HepG2 (cell line): ENCODE results near the gene DPH6. TPM values are rescaled to one million over a fixed set of nuclear protein-coding genes. Genes with fewer than 3 reads are reported as not detected.

Experiments used
- ATAC-seq: fragments of 200-7000 bp; cut with Tn5 transposase; 3 replicates; pipeline ENCODE4 v1.9.1; 2020; ENCODE audit warnings: mild to moderate bottlenecking, moderate library complexity
- BruUV-seq: library from RNA; stranded (reverse); fragments of 400-500 nt; replicated peaks from 2 replicates; lab custom pipeline; 2021; lab: Mats Ljungman, UMichigan
- CTCF ChIA-PET: fragments of 300-600 bp; formaldehyde crosslinking; extraction: SDS; loops from one replicate; lab custom pipeline; 2021; ENCODE audit warnings: low total read pairs, inconsistent platforms, low intra/inter-chr PET ratio; lab: Yijun Ruan, JAX
- POLR2A ChIA-PET: fragments of 350-600 bp; sonication (Branson Sonifier 250); formaldehyde crosslinking; loops from one replicate; lab custom pipeline; 2020; ENCODE audit warnings: antibody characterized with exemption, inconsistent platforms; lab: Yijun Ruan, JAX
- DNase-seq: peaks from one replicate; pipeline ENCODE4 v3.0.0-alpha.2; 2015; ENCODE audit warnings: low spot score
- FAIRE-seq: peaks from 3 replicates; lab custom pipeline; 2011; peaks lifted over from hg19 to GRCh38; lab: Jason Lieb, UNC
- H2AFZ ChIP-seq: one replicate; pipeline ENCODE4 v1.6.1; 2011; ENCODE audit warnings: low read length, inconsistent platforms
- H3K27ac ChIP-seq: fragments of 300-600 bp; 3 replicates; pipeline ENCODE4 v1.8.0; 2011; ENCODE audit warnings: mixed run types, mild to moderate bottlenecking, mixed read lengths, low read length, inconsistent platforms; ENCODE audit not compliant: insufficient read depth; ENCODE audit errors: extremely low read length
- H3K27me3 ChIP-seq, 2 experiments: fragments of 200-600 bp in 1 of 2; 2 replicates in 1 of 2; 3 replicates in 1 of 2; pipeline versions ENCODE4 v1.6.0 to v1.8.0; 2011; ENCODE audit warnings: low read length in 2 of 2, mild to moderate bottlenecking in 2 of 2, moderate library complexity in 2 of 2, inconsistent platforms in 1 of 2; ENCODE audit not compliant: insufficient read depth in 2 of 2, control insufficient read depth in 1 of 2
- H3K36me3 ChIP-seq, 2 experiments: fragments of 200-600 bp in 1 of 2; replicated peaks in 1 of 2; 2 replicates in 1 of 2; 3 replicates in 1 of 2; pipeline versions ENCODE4 v1.5.1 to v1.8.0; 2011; ENCODE audit warnings: low read length in 2 of 2, inconsistent platforms in 1 of 2; ENCODE audit not compliant: insufficient read depth in 2 of 2, control insufficient read depth in 1 of 2
- H3K4me1 ChIP-seq: 2 replicates; pipeline ENCODE4 v1.5.1; 2012; ENCODE audit warnings: low read length, inconsistent platforms; ENCODE audit not compliant: insufficient read depth
- H3K4me2 ChIP-seq: 2 replicates; pipeline ENCODE4 v1.6.0; 2011; ENCODE audit warnings: low read depth, low read length, inconsistent platforms
- H3K4me3 ChIP-seq, 3 experiments: fragments of 200-600 bp in 1 of 3; sonication (generic), shearing (Covaris generic) in 1 of 3; replicated peaks in 1 of 3; 2 replicates each; pipeline ENCODE4 v1.5.1; 2011 to 2016; ENCODE audit warnings: low read length in 3 of 3, inconsistent platforms in 2 of 3, low read depth in 2 of 3, mild to moderate bottlenecking in 2 of 3, control low read depth in 1 of 3, mixed read lengths in 1 of 3; ENCODE audit not compliant: insufficient read depth in 1 of 3
- H3K79me2 ChIP-seq: one replicate; pipeline ENCODE4 v1.6.1; 2011; ENCODE audit warnings: low read length, inconsistent platforms; ENCODE audit not compliant: insufficient read depth
- H3K9ac ChIP-seq: 2 replicates; pipeline ENCODE4 v1.6.0; 2011; ENCODE audit warnings: mild to moderate bottlenecking, low read depth, low read length, inconsistent platforms; ENCODE audit not compliant: insufficient read depth
- H3K9me3 ChIP-seq: 2 replicates; pipeline ENCODE4 v1.5.1; 2012; ENCODE audit warnings: mild to moderate bottlenecking, low read length
- H4K20me1 ChIP-seq: 2 replicates; pipeline ENCODE4 v1.6.0; 2011; ENCODE audit warnings: inconsistent platforms, mild to moderate bottlenecking, low read length, moderate library complexity; ENCODE audit not compliant: insufficient read depth
- ATF4 ChIP-seq, 2 experiments: fragments of 450-650 bp in 1 of 2; sonication (generic) in 1 of 2; formaldehyde crosslinking; IDR thresholded peaks; 2 replicates each; pipeline versions ENCODE4 v1.5.0 to v1.8.0; 2020 to 2022; ENCODE audit warnings: mild to moderate bottlenecking in 1 of 2, missing genetic modification reagents in 1 of 2
- CTCF ChIP-seq: sonication (generic); formaldehyde crosslinking; IDR thresholded peaks from 2 replicates; pipeline ENCODE4 v1.5.0; 2020; ENCODE audit warnings: mild to moderate bottlenecking, missing genetic modification reagents, moderate library complexity
- GATA4 ChIP-seq: sonication (generic); IDR thresholded peaks from 2 replicates; pipeline ENCODE4 v1.6.1; 2016; ENCODE audit warnings: antibody characterized with exemption, low read depth, borderline replicate concordance
- RAD21 ChIP-seq: fragments of 450-650 bp; formaldehyde crosslinking; IDR thresholded peaks from 2 replicates; pipeline ENCODE4 v1.5.0; 2020; ENCODE audit warnings: mild to moderate bottlenecking
- SAFB2 ChIP-seq: sonication (generic); formaldehyde crosslinking; IDR thresholded peaks from 2 replicates; pipeline ENCODE4 v1.5.1; 2020; ENCODE audit warnings: missing genetic modification reagents, low read depth, mild to moderate bottlenecking, borderline replicate concordance
- SMC3 ChIP-seq: IDR thresholded peaks from 2 replicates; pipeline ENCODE4 v1.6.1; 2011; ENCODE audit warnings: low read length, improper control_type of control experiment
- STAG1 ChIP-seq: sonication (generic); formaldehyde crosslinking; IDR thresholded peaks from 2 replicates; pipeline ENCODE4 v1.4.0; 2020; ENCODE audit warnings: missing genetic modification reagents
- in situ Hi-C: cut with HindIII; loops from 2 replicates; pipeline ENCODE4 v1.10.0; 2017; ENCODE audit warnings: low pct_unique_long_range_greater_than_20kb; ENCODE audit not compliant: extremely low pct_ligation_motif_present
- intact Hi-C: fragments of 100-400 bp; cut with micrococcal nuclease; formaldehyde crosslinking; loops from one replicate; pipeline ENCODE4 v1.10.0; 2022; ENCODE audit not compliant: unreplicated experiment
- polyA plus RNA-seq, 8 experiments: library from polyadenylated mRNA; depleted of rRNA in 3 of 8; stranded (reverse) in 7 of 8; unstranded in 1 of 8; fragments of >200 nt; fragmentation: Illumina TruSeq in 4 of 8; extraction: Trizol in 4 of 8; gene quantifications; 2 replicates each; pipeline versions ENCODE4 v1.2.1 to v1.2.3, GENCODE V29; 2011 to 2016; ENCODE audit warnings: low read depth in 4 of 8, missing spikeins in 1 of 8, mixed read lengths in 1 of 8; ENCODE audit not compliant: insufficient read depth in 1 of 8
- total RNA-seq, 5 experiments: library from RNA; depleted of rRNA; stranded (reverse); fragments of >200 nt; fragmentation: Illumina TruSeq; extraction: Trizol; gene quantifications; 2 replicates each; pipeline ENCODE4 v1.2.3, GENCODE V29; 2016; ENCODE audit warnings: low read depth in 1 of 5

The DPH6 gene
- total and polyA plus RNA-seq, 2 of the 13 experiments (the other 11 are each of a cell fraction or from before 2014, with no cell fraction given): 10.2 to 25.8 TPM

DNA sequence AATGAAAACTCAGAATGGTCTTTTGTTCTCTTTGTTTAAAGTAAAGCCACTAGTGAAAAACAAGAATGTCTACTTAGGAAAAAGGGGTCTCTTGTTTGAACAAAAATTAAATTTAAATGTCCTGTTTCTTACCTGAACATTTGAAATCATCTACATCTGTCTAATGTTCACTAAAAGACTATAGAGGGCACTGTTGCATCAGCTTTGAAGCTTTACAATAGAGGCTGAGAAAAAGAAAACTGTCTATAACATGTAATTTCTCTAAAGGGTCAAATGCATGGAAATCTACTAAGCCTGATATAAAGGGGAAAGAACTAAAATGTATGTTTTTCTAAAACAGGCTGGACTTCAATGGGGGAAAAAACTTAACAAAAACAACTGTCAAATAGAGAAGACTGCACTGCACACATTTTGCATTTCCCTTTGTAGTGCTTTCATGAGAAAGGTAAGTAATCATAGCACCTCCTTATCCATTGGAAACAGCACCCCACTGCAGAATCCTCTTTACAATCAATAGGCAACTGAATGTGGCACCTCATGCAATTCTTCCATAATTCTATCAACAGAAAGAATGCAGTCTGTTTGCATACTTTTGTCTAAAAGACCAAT lies 26.3 kb downstream of the DPH6 start:
- intact Hi-C loops: loop anchor here (5.0 to 10.0 kb wide), 3 partner anchors 233 to 1585 kb away; partner anchors contain the start of gene MEIS2
- no peak for FAIRE-seq
- ChIA-PET CTCF (interaction anchor here (0.7 kb wide), 1 partner anchor 26 kb away, joined by 3 read pairs; no protein-coding TSS in a partner anchor), POLR2A (no interaction called here)
- no peak overlapping the region for H3K27ac ChIP-seq
- H3K4me1 ChIP-seq: peaks cover 8% of the 10 kb centered on the region
- H3K36me3 ChIP-seq: no peaks in the 10 kb centered on the region; a peak in 1 of 5 replicates
- BruUV-seq: no TSS peak
- H3K79me2 ChIP-seq: no peaks in the 10 kb centered on the region
- ATAC-seq: peak; percentile 61
- no peak overlapping the region for H2AFZ ChIP-seq
- H4K20me1 ChIP-seq: no peaks in the 10 kb centered on the region
- H3K4me2 ChIP-seq: no peak overlapping the region
- no peak overlapping the region for H3K4me3 ChIP-seq
- TF ChIP-seq SMC3 (peak; percentile 43), CTCF (CRISPR knock-in tag) (peak; percentile 60), SAFB2 (CRISPR knock-in tag) (no peak), RAD21 (CRISPR knock-in tag) (peak; percentile 69; the same call in 1 of the 2 replicates), ATF4 (CRISPR knock-in tag; IDR thresholded peaks at IDR 0.05) (peak in 1 of 2 experiments; percentile 60; a peak in 1 of 4 replicates), STAG1 (peak; percentile 71), GATA4 (no peak)
- TF ChIP-seq, all 625 proteins: peak for 5
- in situ Hi-C loops: no loop called here
- Histone ChIP-seq H3K27me3 (no peaks in the 10 kb centered on the region), H3K9ac (no peak overlapping the region), H3K9me3 (no peaks in the 10 kb centered on the region)
- DNase-seq: peak; percentile 45
